Stimulated activated memory B cell treated with anti-CD40 and anti-IgM and Interleukin-4, amounts not matched to agents 10 μg/mL and 1 μg/mL and 100 μg/mL, for 72 hours (primary cell): ENCODE results near the gene GRIK4.
A peak's percentile ranks its signal among the peaks of the same experiment; 100 is the strongest.

Experiments used
- ATAC-seq: fragments of 150-1000 bp; cut with Tn5 transposase; 2 replicates; pipeline ENCODE4 v1.10.0; 2021
- H3K27ac Mint-ChIP-seq: one replicate; pipeline ENCODE4 v1.8.0; 2022; ENCODE audit warnings: mild to moderate bottlenecking, mixed read lengths
- H3K27me3 Mint-ChIP-seq: one replicate; pipeline ENCODE4 v1.8.0; 2022; ENCODE audit warnings: mixed read lengths
- H3K36me3 Mint-ChIP-seq: one replicate; pipeline ENCODE4 v1.8.0; 2022; ENCODE audit warnings: mixed read lengths
- H3K4me1 Mint-ChIP-seq: one replicate; pipeline ENCODE4 v1.8.0; 2022; ENCODE audit warnings: mixed read lengths
- H3K4me3 Mint-ChIP-seq: one replicate; pipeline ENCODE4 v1.8.0; 2022; ENCODE audit warnings: mild to moderate bottlenecking, moderate library complexity, mixed read lengths
- H3K9me3 Mint-ChIP-seq: one replicate; pipeline ENCODE4 v1.8.0; 2022; ENCODE audit warnings: mixed read lengths

GRIK4 gene

DNA sequence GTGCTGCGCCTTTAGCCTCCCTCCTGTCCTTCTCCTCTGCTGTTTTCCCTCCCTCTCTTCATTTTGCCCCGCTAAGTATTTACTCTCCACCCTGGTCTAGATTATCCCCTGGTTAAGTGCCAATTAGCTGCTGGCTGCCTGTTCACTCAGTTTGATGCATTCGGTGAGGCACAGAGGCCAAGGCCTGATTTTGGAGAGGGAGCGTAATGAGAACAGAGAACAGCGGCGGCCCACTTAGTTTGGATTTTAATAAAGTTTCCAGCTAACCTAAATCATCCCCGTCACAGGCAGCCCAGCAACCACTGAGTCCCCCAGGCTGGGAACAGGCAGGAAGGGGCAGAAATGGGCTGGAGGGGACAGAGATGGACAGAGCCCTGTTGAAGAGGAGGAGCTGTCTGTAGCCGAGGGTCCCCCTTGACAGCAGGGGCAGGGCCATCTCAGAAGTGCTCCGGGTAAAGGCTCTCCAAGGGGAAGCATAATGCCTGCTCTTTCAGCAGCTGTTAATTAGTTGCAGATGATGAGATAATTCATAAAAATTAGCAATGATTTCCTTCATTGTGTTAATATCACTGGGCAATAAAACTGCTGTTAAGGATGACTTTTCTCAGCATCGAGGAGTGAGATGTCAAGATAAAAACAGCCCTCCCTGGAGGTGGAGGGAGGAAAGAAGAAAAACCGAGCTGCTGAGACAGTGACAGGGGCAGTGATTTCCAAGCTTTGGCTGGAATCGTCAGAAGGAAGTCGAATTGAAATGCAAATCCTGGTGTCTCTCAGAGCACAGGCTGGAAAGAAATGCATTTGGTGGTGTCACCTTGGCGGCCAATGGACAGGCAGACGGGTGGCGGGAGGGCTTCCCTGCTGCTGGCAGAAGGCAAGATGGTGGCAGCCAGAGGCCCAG lies 170.1 kb downstream of the GRIK4 start:
- no peaks in the 10 kb centered on the region for H3K9me3 Mint-ChIP-seq
- no peak overlapping the region for H3K4me3 Mint-ChIP-seq
- H3K27ac Mint-ChIP-seq = no peak overlapping the region
- H3K27me3 Mint-ChIP-seq = peaks cover 27% of the 10 kb centered on the region
- no peaks in the 10 kb centered on the region for H3K4me1 Mint-ChIP-seq
- no peak for ATAC-seq
- H3K36me3 Mint-ChIP-seq = no peaks in the 10 kb centered on the region

DNA sequence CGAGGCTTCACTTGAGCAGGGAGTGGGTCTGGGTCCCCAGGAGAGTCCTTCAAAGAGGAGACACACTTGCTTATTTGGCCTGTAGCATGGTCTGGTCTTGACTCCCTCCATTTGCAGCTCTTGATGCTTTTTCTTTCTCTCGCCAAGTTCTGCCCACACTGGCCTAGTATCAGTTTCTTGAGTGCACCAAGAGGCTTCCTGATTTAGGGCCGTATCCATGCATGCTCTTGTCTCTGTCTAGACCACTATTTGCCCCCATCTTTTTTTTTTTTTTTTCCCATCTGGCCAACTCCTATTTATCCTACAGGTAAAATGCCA lies 170.7 kb downstream of the GRIK4 start:
- H3K36me3 Mint-ChIP-seq = no peaks in the 10 kb centered on the region
- H3K4me1 Mint-ChIP-seq = no peaks in the 10 kb centered on the region
- peaks cover 27% of the 10 kb centered on the region for H3K27me3 Mint-ChIP-seq
- no peak overlapping the region for H3K27ac Mint-ChIP-seq
- no peaks in the 10 kb centered on the region for H3K9me3 Mint-ChIP-seq
- ATAC-seq = no peak
- no peak overlapping the region for H3K4me3 Mint-ChIP-seq

DNA sequence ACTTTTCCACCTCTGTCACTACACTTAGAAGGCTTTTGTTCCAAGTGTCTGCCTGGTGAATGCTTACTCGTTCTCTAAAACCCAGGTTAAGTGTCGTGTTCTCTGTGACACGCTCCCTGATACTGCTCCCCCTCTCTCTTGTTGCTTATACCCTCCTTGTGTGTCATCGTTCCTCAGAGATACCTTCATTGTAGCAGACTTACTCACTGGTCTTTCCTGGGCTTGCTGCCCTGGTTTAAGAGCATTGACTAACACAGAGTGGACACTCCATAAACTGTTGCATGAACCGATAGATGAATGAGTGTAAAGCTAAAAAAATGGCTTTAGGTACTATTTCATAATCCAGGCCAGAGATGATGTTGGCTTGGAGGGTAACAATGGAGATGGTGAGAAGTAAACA lies 171.3 kb downstream of the GRIK4 start:
- Mint-ChIP-seq H3K9me3 (no peaks in the 10 kb centered on the region), H3K36me3 (no peaks in the 10 kb centered on the region), H3K4me3 (no peak overlapping the region), H3K27me3 (peaks cover 27% of the 10 kb centered on the region), H3K27ac (no peak overlapping the region), H3K4me1 (no peaks in the 10 kb centered on the region)
- no peak for ATAC-seq

DNA sequence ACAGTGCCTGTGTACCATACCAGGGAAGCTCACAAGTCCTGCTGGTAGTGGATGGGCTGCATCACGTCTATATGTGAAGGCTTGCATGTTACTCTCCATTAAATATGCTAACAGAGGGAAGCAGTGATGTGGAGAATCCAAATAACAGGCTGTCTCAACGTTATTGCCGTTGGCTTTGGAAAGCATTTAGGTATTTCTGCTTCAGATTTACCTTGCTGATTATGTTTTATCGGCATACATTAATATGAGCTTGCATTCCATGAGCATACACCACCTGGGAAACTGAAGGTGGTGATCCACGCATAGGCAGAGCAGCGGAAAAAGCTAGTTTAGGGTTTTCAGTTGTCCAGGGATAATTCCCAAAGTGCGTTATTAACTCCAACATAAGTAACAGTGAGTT lies 175.0 kb downstream of the GRIK4 start:
- H3K4me1 Mint-ChIP-seq = no peaks in the 10 kb centered on the region
- peaks cover 59% of the 10 kb centered on the region for H3K27me3 Mint-ChIP-seq
- ATAC-seq = no peak
- no peaks in the 10 kb centered on the region for H3K9me3 Mint-ChIP-seq
- no peaks in the 10 kb centered on the region for H3K36me3 Mint-ChIP-seq
- no peak overlapping the region for H3K27ac Mint-ChIP-seq
- H3K4me3 Mint-ChIP-seq = no peak overlapping the region

DNA sequence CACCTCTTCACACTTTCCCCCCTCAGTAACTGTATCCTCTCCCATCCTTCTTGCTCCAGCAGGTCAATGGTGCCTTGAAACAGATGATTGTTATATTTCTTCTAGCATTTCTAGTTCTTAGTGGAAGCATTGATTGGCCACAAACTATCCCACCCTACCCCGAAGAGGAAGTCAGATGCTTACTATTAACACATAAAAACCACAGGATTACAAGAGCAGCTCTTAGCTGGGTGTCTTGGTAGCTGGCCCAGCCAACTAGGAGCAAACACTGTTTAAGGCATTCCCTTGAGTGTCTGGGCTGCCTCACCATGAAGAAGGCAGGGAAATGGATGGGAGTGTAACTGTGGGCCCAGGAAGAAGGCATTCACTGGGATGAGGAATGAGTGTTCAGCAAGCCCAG lies 176.6 kb downstream of the GRIK4 start:
- Mint-ChIP-seq H3K9me3 (no peaks in the 10 kb centered on the region), H3K36me3 (no peaks in the 10 kb centered on the region), H3K27ac (no peak overlapping the region), H3K27me3 (peaks cover 59% of the 10 kb centered on the region), H3K4me3 (no peak overlapping the region), H3K4me1 (no peaks in the 10 kb centered on the region)
- ATAC-seq = no peak

DNA sequence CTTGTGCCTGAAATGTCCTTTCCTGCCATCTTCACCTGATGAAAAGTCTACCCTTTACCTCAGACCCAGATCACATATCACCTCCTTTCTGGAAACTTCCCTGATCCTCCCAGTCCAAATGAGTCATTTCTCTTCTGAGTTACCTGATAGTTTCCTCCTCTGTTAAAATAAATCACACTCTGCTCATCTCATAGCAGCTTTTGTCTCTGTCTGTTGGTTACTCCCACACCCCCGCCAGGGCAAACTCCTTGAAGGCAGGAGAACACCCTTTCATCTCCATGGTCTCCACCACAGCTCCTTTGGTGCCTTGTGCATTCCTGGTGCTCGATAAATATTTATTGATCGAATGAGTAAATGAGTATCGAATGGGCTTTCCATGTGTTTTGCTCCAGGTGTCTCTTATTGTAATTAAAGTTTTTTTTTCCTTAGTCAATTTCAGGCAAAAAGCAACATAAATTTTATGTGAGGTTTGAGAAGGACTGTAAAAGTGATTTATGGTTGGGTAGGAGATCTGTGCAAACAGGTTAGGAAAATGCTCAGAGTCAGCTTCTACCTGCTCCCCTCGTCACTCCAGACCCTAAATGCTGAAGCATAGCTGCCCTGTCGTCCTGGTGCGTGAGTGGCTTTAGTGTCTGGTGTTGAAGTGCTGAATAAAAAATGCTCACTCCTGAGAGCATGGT lies 178.2 kb downstream of the GRIK4 start:
- Mint-ChIP-seq H3K9me3 (no peaks in the 10 kb centered on the region), H3K27ac (no peak overlapping the region), H3K4me3 (no peak overlapping the region), H3K27me3 (peaks cover 62% of the 10 kb centered on the region), H3K36me3 (no peaks in the 10 kb centered on the region), H3K4me1 (no peaks in the 10 kb centered on the region)
- no peak for ATAC-seq

DNA sequence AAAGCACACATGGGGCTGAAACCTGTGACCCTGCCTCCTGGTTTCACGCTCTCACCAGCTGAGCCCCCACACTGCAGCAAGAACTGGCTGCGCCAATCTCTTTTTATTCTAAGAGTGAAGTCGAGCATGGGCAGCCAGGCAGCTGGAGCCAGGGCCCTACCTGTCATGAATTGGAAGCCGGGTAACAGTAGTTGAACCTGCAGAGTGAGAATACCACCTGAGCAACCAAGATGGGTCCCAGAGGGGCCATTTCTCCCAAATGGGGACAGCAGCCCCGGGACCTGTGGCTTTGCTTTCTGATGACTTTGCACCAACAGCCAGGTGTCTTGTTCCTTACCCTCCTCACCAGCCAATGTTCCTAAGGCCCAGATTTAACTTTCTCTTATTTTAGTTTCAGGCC lies 178.9 kb downstream of the GRIK4 start:
- no peak for ATAC-seq
- Mint-ChIP-seq H3K4me1 (no peaks in the 10 kb centered on the region), H3K36me3 (no peaks in the 10 kb centered on the region), H3K4me3 (no peak overlapping the region), H3K9me3 (no peaks in the 10 kb centered on the region), H3K27ac (no peak overlapping the region), H3K27me3 (peaks cover 61% of the 10 kb centered on the region)

DNA sequence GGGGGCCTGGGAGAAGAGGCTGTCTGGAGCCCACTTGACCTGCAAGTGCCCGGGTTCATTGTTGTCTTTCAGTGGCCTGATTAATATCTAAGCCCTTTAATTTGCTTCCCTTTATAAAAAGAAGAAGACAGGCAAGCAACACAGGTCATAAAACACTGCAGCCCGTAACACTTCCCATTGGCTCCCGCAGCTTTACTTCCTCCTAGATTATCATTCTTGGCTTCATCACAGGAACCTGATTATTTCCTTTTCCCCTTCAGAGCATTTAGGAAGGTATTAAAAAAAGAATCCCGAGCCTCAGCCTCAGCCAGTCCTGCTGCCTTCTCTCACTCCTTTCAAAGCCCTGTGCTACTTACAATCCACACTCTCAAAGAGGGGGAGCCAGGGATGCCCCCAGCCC lies 183.2 kb downstream of the GRIK4 start:
- ATAC-seq = no peak
- peaks cover 55% of the 10 kb centered on the region for H3K27me3 Mint-ChIP-seq
- H3K36me3 Mint-ChIP-seq = no peaks in the 10 kb centered on the region
- H3K9me3 Mint-ChIP-seq = peaks cover 3% of the 10 kb centered on the region
- no peak overlapping the region for H3K4me3 Mint-ChIP-seq
- no peak overlapping the region for H3K27ac Mint-ChIP-seq
- no peaks in the 10 kb centered on the region for H3K4me1 Mint-ChIP-seq

DNA sequence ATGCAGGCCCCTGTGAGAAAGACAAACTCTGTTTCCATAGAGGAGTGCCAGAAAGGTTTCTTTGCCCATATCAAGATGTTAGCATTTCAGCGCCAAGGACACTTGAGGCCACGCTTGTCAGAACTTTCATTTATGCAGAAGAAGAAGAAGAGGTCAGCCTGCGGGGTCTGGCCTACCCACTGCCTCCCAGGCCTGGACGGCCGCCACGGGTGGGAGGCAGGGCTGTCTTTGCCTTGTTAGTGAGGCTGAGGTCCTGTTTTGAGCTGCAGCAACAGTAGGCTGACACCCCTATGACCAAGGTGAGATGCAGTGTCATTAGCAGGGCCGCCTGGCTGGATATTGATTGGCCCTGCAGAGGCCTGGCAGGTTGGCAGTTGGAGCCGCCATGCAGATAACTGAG lies 183.9 kb downstream of the GRIK4 start:
- Mint-ChIP-seq H3K9me3 (peaks cover 3% of the 10 kb centered on the region), H3K36me3 (no peaks in the 10 kb centered on the region), H3K4me1 (no peaks in the 10 kb centered on the region), H3K27ac (no peak overlapping the region), H3K27me3 (peaks cover 49% of the 10 kb centered on the region), H3K4me3 (no peak overlapping the region)
- no peak for ATAC-seq

DNA sequence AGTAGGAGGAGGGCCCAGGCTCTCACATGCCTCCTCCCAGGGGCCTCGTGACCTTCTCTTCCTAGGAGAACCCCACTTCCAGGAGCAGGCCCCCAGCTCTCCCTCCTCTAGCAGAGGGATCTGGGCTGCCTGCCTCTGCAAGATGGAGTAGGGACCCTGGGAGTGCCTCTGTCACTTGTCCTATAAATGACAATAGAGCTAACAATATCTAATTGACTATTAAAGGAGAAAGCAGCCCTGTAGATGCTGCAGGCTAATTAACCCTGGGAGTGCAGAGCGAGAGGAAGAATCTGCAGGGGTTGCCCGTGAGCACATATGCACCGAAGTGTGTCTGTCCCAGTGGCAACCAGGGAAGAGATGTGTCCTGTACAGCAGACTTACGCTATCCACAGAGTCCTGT lies 184.4 kb downstream of the GRIK4 start:
- no peaks in the 10 kb centered on the region for H3K36me3 Mint-ChIP-seq
- peaks cover 44% of the 10 kb centered on the region for H3K27me3 Mint-ChIP-seq
- H3K27ac Mint-ChIP-seq = no peak overlapping the region
- ATAC-seq = no peak
- no peak overlapping the region for H3K4me3 Mint-ChIP-seq
- H3K9me3 Mint-ChIP-seq = peaks cover 3% of the 10 kb centered on the region
- no peaks in the 10 kb centered on the region for H3K4me1 Mint-ChIP-seq

DNA sequence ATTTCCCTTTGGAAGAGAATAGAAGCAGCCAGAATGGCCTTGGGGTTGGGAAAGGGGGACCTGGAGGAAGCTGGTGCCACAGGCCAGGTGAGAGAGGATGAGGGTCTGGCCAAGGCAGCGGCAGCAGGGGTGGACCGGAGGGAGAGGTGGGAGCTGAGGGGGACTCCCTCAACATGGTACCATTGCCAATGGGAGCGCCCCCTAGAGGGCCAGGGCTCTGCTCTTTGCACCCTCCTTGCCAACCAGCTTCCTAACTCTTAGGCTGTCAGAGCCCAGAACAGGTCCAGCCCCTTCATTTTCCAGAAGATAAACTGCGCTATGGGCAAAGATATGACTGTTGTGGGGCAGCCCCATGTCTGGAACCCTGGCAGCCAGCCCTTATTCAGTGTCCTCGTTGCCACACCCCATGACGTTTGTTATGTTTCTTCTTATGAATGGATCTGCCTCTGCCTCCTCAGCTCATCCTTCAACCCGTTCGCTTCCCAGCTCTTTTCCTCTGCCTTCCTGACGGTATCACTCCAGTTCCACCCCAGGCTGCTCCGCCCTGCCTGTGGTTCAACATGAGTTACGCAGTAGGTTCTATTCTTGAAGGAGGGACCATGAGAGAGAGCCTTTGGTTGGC lies 185.2 kb downstream of the GRIK4 start:
- Mint-ChIP-seq H3K4me1 (peaks cover 1% of the 10 kb centered on the region), H3K27ac (no peak overlapping the region), H3K27me3 (peaks cover 37% of the 10 kb centered on the region), H3K4me3 (no peak overlapping the region), H3K9me3 (peaks cover 8% of the 10 kb centered on the region), H3K36me3 (no peaks in the 10 kb centered on the region)
- ATAC-seq = no peak

DNA sequence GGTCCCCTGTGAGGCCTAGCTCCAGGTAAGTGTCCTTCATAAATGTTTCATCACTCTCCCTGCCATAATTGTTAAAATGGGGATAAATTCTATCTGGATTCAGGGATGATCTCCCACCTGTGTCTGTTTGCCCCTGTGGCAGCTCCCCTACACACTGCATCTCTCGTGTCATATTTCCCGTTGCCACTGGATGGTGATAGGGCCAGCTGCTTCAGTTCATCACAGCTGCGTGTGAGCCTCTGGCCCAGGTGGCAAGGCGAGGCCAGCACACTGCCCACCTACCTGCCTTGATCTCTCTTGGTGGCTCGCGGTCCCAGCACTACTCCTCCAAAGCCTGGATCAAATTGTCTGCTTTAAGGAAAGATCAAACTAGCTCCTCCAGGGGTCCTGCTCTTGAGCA lies 187.4 kb downstream of the GRIK4 start:
- Mint-ChIP-seq H3K27ac (no peak overlapping the region), H3K4me3 (no peak overlapping the region), H3K4me1 (peaks cover 22% of the 10 kb centered on the region), H3K9me3 (peaks cover 8% of the 10 kb centered on the region), H3K27me3 (peaks cover 18% of the 10 kb centered on the region), H3K36me3 (no peaks in the 10 kb centered on the region)
- ATAC-seq = no peak

DNA sequence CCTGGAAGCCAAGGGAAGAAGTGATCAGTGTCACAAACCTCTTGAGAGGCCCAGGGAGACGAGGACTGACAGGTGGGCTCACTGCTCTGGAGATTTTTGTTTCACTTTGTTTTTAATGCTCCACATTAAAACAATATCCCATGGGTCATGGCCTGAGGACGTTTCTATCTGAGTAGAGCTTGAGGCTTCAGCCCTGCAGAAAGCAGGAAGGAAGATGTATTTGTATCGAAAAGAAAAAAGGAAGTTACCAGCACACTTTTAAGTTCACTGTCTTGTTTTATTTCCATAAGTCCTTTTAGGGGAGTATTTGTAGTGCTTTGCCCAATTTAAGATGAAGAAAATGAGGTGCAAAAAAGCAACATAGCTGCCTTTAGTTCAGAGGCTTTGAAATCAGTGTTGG lies 191.1 kb downstream of the GRIK4 start:
- ATAC-seq = peak; percentile 62
- Mint-ChIP-seq H3K27ac (peak overlapping the region; percentile 17), H3K4me1 (peaks cover 22% of the 10 kb centered on the region), H3K36me3 (no peaks in the 10 kb centered on the region), H3K4me3 (no peak overlapping the region), H3K9me3 (peaks cover 8% of the 10 kb centered on the region), H3K27me3 (no peaks in the 10 kb centered on the region)

DNA sequence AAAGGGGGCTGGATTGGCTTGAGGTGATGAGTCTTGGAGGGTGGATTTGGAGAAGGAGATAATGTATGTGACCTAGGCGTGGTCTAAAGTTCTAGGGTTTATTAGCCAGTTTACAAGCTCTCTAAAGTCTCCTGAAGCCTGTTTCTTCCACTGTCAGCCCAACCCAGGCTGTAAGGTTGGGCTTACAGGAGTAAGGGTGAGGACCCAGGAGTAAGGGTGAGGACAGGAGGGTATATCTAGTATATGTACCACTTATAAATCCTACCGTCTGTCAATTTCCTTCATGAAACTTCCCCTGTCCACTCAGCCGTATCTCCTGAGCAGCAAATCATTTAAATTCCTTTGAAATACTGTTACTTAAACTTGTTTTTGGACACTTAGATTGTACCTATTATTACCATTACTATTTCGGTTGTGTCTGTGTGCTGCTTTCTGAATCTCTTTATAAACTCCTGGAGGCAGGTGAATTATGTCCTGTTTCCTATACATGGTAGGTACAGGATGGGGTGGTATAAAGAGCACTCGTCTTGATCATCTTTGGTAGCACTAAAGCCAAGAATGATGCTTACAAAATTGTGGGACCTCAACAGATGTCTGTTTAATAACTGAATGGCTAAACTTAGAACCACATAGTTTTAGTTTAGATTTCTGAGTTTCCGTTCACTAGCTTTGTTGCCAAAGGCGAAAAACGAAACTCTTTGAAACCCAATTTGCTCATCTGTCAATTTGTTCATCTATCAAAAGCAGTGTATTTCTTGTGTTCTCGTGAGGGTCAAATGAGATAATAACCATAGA lies 192.0 kb downstream of the GRIK4 start:
- no peaks in the 10 kb centered on the region for H3K27me3 Mint-ChIP-seq
- H3K9me3 Mint-ChIP-seq = peaks cover 8% of the 10 kb centered on the region
- no peaks in the 10 kb centered on the region for H3K36me3 Mint-ChIP-seq
- H3K4me1 Mint-ChIP-seq = peaks cover 22% of the 10 kb centered on the region
- ATAC-seq = no peak
- H3K27ac Mint-ChIP-seq = no peak overlapping the region
- H3K4me3 Mint-ChIP-seq = no peak overlapping the region

DNA sequence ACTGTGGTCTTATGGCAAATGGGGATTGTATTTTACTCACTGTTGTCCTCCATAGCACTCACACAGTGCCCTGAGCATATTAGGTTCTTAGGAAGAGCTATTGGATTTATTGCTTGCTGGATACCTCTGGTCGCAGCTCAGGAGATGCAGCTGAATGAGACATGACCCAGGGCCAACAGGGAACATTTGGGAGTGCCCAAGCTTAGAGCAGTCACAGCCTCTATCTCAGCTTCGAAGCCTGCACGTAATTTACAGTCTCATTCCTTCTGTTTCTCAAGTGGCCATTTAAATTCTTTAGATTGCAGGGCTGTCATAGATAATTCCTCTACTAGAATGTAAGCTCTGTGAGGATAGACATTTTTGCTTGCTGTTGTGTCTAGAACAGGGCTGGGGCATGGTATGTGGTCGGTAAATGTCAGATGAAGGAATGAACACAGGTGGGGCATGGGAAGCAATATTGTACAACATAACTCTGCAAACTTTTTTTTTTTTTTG lies 192.8 kb downstream of the GRIK4 start:
- no peak overlapping the region for H3K4me3 Mint-ChIP-seq

More for the DNA sequence above, 192.8 kb downstream of the GRIK4 start:
- Mint-ChIP-seq H3K27me3 (no peaks in the 10 kb centered on the region), H3K9me3 (peaks cover 8% of the 10 kb centered on the region), H3K4me1 (peaks cover 22% of the 10 kb centered on the region), H3K27ac (no peak overlapping the region), H3K36me3 (no peaks in the 10 kb centered on the region)
- no peak for ATAC-seq
